HG02588 (cell line): Measurements from ENCODE around the gene TEKTIP1.
"Not testable (repeated sequence)": the region's sequence is repeated elsewhere in the genome, so short reads cannot be mapped to it uniquely, and the experiment has no call there.

ENCODE experiments used
- ATAC-seq: cut with Tn5 transposase; IDR thresholded peaks from one replicate; pipeline ENCODE4 v1.9.1; 2021; ENCODE audit warnings: mild to moderate bottlenecking, moderate library complexity; ENCODE audit not compliant: unreplicated experiment

The TEKTIP1 gene

GRCh38 chr19:3507371-3508120 lies 31.4 kb upstream of the TEKTIP1 start:
- ATAC-seq: no peak

- not testable (repeated sequence) for ATAC-seq
Observed at GRCh38 chr19:3508121-3508661, 30.8 kb upstream of the TEKTIP1 start.

- no peak for ATAC-seq
Observed at GRCh38 chr19:3508771-3509535, 30.0 kb upstream of the TEKTIP1 start.

- no peak for ATAC-seq
Observed at GRCh38 chr19:3509566-3509989, 29.4 kb upstream of the TEKTIP1 start.

- ATAC-seq: no peak
Observed at GRCh38 chr19:3510727-3511126, 28.2 kb upstream of the TEKTIP1 start.

GRCh38 chr19:3511506-3512251 lies 27.3 kb upstream of the TEKTIP1 start:
- no peak for ATAC-seq

GRCh38 chr19:3512562-3513228 lies 26.3 kb upstream of the TEKTIP1 start:
- ATAC-seq: no peak

- ATAC-seq: no peak
Observed at GRCh38 chr19:3513229-3514140, 25.5 kb upstream of the TEKTIP1 start.

GRCh38 chr19:3514930-3515329 lies 24.0 kb upstream of the TEKTIP1 start:
- no peak for ATAC-seq

GRCh38 chr19:3515891-3516422 lies 23.0 kb upstream of the TEKTIP1 start:
- no peak for ATAC-seq

- ATAC-seq: no peak
Observed at GRCh38 chr19:3516675-3517207, 22.2 kb upstream of the TEKTIP1 start.

- no peak for ATAC-seq
Observed at GRCh38 chr19:3517638-3518037, 21.3 kb upstream of the TEKTIP1 start.

GRCh38 chr19:3518255-3518654 lies 20.7 kb upstream of the TEKTIP1 start:
- no peak for ATAC-seq

GRCh38 chr19:3518659-3519058 lies 20.3 kb upstream of the TEKTIP1 start:
- no peak for ATAC-seq

GRCh38 chr19:3519126-3519525 lies 19.8 kb upstream of the TEKTIP1 start:
- no peak for ATAC-seq

- ATAC-seq: no peak
Observed at GRCh38 chr19:3520166-3521103, 18.5 kb upstream of the TEKTIP1 start.

GRCh38 chr19:3521104-3521445 lies 17.9 kb upstream of the TEKTIP1 start:
- ATAC-seq: no peak
